Measurements from ENCODE around the gene MAP2.

Gene MAP2

GRCh38 chr2:209424781-209425470 lies 1.1 kb downstream of the MAP2 start:
- in situ Hi-C loops (cut with HindIII; ENCODE audit: low sequenced_read_pairs), result loop anchor here (5.0 kb wide), 1 partner anchor 93 kb away; no protein-coding TSS in a partner anchor

DNA sequence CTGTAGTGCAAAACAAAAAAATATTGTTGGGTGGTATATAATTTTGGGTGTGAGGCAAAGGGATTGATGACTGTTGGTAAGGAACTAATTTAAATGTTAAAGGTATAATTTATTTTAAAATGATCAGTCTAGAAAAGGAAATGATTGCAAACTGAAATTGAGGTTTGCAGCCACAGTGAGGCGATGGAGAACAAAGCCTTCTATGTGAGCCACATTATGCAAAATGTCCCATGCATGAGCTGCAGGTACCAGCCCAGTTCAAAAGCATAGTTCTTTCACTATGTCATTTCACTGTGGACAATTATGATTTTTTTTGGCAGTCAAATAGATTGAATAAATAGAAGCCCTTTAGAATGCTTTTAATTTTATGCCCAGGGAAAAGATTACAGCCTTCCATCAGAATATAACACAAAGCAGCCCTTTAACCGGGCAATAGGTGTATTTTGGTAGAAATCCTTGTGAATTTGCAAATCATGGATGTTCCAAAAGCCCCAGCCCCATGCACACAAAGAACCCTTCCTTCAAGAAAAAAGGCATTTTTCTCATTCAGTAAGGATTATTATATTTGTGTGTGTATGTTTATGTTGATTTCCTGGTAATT lies 1.7 kb downstream of the MAP2 start:
- in situ Hi-C loops (cut with HindIII; ENCODE audit: low sequenced_read_pairs), result loop anchor here (5.0 kb wide), 1 partner anchor 93 kb away; no protein-coding TSS in a partner anchor

DNA sequence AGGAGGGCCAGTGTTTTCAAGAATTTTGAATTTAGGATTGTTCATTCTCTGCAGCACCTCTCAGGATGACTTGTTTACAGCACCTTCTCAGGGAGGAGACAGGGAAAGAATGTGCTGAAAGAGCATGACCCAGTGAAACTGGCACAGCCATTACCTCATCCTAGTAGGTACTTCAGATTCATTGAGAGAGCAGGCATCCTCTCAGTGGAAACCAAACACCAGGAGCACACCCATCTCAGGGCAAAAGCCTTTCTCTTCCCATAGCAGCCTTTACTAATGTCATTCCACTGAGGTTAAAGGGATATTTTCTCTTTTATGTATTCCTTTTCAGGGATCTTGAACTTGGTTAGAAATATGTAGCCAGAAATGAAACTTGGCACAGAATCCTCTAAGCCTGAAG lies 2.6 kb downstream of the MAP2 start:
- in situ Hi-C loops (cut with HindIII; ENCODE audit: low sequenced_read_pairs), result loop anchor here (5.0 kb wide), 1 partner anchor 94 kb away; no protein-coding TSS in a partner anchor

DNA sequence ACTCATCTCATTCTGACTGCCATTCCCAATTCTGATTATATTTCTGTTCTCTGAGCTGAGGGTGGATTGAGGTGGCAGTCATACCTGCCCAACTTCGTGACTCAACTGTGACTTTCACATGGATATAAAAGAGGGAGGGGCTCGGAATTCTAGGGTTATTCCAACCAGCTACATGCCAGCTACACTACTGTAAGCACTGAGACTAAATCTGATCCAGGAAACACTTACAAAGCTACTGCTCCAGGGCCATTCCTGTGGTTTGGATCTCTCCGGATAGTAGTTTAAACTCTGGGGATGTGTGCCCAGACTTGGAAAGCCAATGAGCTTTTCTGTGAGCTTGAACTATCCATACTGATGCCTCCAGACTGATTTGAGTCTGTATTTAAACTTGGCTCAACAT lies 7.9 kb downstream of the MAP2 start:
- in situ Hi-C loops (cut with HindIII; ENCODE audit: low sequenced_read_pairs), result no loop called here

GRCh38 chr2:209441541-209441940 lies 17.7 kb downstream of the MAP2 start:
- in situ Hi-C loops (cut with HindIII; ENCODE audit: low sequenced_read_pairs), result no loop called here

DNA sequence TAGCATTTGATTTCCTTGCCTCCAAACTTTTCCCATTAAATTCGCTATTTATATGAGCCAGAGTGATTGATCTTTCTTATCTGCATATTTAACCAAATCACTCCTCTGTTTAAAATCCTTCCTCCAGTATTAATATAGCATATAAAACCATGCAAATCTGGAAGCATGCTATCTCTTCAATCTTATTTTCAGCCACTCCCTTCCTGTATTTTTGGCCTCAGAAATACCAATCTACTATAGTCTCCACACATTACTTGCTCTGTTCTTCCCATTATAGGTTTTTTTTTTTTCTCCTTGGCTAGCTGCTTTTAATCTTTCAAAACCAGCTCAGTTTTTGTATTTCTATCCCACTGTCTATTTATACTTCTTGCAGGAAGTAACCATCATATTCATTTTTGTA lies 19.1 kb downstream of the MAP2 start:
- in situ Hi-C loops (cut with HindIII; ENCODE audit: low sequenced_read_pairs), result no loop called here

DNA sequence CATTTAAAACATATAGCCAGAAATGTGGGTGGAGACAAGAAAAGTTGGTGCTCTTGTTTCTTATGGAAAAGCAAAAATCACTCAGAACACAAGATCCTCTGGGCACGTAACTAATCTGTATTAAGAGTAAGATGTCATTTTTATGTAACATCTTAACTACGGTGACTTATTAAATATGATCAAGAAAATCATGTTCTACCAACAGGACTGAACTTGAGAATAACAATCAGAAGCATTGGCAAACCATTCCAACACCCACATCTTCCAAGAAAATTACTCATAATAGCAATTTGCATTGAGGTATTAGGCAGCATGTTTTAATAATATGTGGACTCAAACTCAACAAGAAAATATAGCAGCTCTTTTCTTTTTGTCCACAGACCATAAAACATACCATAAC lies 21.6 kb downstream of the MAP2 start:
- in situ Hi-C loops (cut with HindIII; ENCODE audit: low sequenced_read_pairs), result no loop called here

DNA sequence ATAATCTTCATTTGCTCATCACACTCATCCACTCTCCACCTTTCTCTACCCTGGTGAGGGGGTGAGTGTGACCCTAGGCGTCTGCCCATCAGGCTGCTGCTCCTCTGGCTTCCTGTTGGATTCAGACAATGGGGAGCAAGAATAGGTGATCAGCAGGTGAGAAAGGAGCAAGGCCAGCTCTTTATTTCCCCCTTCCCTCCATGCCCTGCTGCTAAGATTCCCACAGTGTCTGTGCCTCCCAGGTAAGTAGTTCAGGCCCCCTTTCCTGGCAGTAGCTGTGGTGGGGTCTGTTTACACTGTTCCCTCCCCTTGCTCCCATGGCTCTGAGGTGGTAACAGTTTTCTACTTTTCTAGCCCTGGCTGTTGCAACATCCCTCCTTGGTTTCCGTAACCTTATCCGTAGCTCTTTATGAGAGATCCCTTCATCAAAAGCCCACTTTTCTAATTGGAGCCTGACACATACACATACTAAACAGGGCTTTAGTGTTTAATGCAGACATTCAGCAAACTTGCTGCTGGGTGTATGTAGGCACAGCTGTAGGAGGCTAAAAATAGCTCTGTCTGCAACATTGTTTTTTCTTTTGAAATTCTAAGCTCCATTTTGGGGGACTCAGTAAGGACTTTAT lies 27.5 kb downstream of the MAP2 start:
- in situ Hi-C loops (cut with HindIII; ENCODE audit: low sequenced_read_pairs), result no loop called here

DNA sequence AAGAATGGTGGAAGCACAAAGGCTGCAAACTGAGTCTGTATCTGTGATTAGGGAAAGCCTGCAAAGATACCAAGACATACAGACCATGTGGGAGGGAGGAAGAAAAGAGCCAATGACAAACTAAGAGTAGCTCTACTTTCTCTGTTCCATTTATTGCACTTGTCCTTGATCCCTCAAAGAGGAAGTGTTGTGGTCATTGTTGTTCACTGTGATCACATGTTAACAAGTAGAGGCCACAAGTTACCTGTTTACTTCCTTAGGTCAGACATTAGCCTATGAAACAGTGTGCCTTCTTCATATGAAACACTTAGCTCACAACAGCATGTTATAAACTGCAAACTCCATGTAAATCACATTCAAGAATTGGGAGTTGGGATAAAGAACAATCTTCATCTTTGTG lies 32.6 kb downstream of the MAP2 start:
- in situ Hi-C loops (cut with HindIII; ENCODE audit: low sequenced_read_pairs), result no loop called here

GRCh38 chr2:209458008-209458979 lies 34.4 kb downstream of the MAP2 start:
- in situ Hi-C loops (cut with HindIII; ENCODE audit: low sequenced_read_pairs), result no loop called here

- in situ Hi-C loops (cut with HindIII; ENCODE audit: low sequenced_read_pairs), result no loop called here
These were observed 35.5 kb downstream of the MAP2 start for GRCh38 chr2:209459359-209459758.

DNA sequence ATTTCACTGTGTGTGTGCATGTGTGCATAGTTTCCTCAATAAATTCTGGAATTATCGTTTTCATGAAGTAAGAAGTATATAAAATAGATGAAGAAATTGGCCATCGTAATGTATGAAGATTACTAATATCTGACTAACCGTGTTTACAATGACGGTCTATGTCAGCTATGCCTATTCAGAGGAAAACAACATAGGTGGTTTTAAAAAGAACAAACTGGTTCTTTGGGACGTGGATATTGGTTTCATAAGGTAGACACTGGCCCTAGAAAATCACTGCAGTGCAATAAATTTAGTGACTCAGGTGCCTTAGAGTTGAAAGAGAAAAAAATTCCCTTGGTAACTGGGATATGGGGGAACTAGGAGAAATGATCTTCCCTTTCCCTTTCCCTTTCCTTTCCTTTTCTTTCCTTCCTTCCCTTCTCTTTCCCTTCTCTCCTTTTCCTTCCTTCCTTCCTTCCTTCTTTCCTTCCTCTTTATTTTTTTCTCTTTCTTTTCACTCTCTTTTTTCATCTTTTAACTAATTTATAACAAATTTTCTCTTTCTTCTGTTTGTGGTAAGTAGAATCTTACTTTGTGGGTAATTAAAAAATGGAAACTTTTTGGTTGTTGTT lies 36.4 kb downstream of the MAP2 start:
- in situ Hi-C loops (cut with HindIII; ENCODE audit: low sequenced_read_pairs), result no loop called here

GRCh38 chr2:209463226-209463625 lies 39.4 kb downstream of the MAP2 start:
- in situ Hi-C loops (cut with HindIII; ENCODE audit: low sequenced_read_pairs), result no loop called here

DNA sequence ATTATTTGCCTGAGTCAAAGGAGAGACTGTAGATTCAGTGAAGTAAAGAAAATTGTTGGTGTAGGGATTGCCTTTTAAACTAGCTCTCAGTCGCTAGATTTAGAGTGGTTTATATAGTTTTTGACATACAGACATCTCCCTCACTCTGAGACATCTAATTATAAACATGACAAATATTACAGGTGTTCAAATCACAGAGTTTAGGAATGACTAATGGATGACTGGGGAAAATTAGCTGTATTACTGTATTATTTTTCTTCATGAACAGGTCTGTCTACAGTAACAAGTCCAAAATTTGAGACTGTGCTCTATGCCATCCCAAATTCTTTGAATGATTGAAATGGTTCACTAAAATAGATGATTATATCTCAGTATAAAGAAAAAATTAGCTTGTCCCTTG lies 40.0 kb downstream of the MAP2 start:
- in situ Hi-C loops (cut with HindIII; ENCODE audit: low sequenced_read_pairs), result no loop called here

DNA sequence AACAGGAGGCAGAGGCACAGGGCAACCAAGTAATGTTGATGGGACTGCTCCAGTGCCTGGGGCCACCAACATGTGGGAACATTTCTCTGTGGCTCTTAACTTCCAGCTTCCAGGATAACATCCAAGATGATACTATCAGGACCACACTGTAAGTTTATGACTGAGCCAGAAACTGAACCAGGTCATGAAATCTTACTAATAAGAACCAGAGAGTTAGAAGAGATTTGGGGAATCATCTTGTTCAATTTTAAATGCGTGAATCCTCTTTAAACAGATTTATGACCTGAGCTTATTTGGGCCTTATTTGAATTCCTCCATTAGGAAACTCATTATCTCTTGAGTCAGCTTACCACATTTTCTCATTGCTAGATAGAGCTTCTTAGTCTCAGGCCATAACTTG lies 45.0 kb downstream of the MAP2 start:
- in situ Hi-C loops (cut with HindIII; ENCODE audit: low sequenced_read_pairs), result no loop called here

DNA sequence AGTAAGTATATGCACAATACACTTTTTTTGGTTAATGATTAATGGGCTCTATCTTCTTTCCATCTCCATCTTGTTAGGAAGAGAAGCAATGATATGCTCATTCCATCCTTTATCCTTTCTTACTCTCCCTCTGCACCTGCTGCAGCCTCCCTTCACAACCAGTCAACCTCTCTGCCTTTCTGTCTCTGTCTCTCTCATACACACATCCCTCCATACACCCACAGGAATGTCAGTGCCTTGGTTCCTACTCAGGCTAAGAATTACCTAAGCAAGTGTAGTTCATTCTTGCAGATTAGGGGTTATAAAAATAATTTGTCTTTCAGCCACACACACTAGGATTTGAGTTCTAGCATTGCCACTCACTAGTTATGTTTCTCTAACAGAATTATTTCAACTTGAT lies 45.6 kb downstream of the MAP2 start:
- in situ Hi-C loops (cut with HindIII; ENCODE audit: low sequenced_read_pairs), result no loop called here

DNA sequence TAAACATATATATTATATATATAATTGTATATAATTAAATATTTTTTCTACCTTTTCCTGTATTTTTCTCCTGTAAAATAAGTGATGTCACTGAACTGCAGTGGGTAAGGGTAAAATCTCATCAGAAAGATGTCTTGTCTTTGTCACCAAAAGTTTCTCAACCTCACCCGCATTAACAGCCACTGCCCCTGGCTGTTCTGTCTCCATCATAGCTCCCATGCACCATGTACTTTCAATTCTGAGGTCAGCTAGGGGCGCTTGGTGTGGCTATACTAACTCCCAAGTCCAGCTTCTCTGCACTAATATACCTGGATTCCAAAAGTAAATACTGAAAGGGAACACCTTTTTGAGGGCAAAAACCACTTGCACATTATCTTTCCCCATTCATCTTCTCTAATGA lies 46.6 kb downstream of the MAP2 start:
- in situ Hi-C loops (cut with HindIII; ENCODE audit: low sequenced_read_pairs), result no loop called here

- in situ Hi-C loops (cut with HindIII; ENCODE audit: low sequenced_read_pairs), result no loop called here
These were observed 47.2 kb downstream of the MAP2 start for GRCh38 chr2:209471037-209471436.

DNA sequence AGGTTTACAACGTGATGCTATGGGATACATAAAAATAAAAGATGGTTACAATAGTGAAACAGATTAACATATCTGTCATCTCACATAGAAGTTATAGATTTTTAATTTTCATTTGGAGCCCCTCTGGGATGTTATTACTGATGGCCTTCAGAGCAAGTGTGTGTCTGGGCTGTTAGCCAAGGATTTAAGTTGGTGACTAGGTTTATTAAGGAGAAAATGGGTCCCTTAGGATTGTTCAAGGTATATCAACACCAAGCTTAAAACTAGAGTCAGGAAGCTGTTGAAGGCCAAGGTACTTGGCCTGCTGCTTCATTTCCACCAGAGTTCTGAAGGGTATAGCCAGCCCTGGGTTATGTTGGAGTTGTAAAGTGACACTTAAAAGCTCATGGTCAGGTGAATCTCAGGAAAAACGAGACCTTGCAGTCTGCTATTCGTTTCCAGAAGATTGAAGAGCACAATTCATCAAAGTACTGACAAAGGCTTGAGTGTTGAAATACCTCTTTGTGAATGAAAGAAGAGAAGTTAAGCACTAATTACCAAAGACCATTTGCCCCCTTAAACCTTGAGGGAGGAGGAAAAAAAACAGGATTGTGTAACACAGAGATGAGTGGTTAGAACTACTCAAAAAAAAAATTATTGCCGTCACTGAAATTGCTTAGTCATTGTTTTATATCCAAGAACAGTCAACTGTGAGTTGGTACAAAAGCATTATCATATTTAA lies 48.4 kb downstream of the MAP2 start:
- in situ Hi-C loops (cut with HindIII; ENCODE audit: low sequenced_read_pairs), result no loop called here

GRCh38 chr2:209472871-209473270 lies 49.0 kb downstream of the MAP2 start:
- in situ Hi-C loops (cut with HindIII; ENCODE audit: low sequenced_read_pairs), result no loop called here
